Astrocyte (in vitro differentiated cells and primary cell): ENCODE results near the gene KLF9.

Experiments used
- EZH2 ChIP-seq: IDR thresholded peaks from 2 replicates; pipeline ENCODE4 v1.6.1; 2012; ENCODE audit warnings: mild to moderate bottlenecking, low read length, inconsistent platforms; ENCODE audit not compliant: insufficient read depth
- TF ChIP-seq, protein P1 (sequence below): IDR thresholded peaks from 2 replicates; pipeline ENCODE4 v1.5.1; 2011; ENCODE audit warnings: low read depth, mild to moderate bottlenecking, inconsistent platforms, low read length, moderate library complexity; ENCODE audit not compliant: insufficient read depth

- TF ChIP-seq, protein P1, sequence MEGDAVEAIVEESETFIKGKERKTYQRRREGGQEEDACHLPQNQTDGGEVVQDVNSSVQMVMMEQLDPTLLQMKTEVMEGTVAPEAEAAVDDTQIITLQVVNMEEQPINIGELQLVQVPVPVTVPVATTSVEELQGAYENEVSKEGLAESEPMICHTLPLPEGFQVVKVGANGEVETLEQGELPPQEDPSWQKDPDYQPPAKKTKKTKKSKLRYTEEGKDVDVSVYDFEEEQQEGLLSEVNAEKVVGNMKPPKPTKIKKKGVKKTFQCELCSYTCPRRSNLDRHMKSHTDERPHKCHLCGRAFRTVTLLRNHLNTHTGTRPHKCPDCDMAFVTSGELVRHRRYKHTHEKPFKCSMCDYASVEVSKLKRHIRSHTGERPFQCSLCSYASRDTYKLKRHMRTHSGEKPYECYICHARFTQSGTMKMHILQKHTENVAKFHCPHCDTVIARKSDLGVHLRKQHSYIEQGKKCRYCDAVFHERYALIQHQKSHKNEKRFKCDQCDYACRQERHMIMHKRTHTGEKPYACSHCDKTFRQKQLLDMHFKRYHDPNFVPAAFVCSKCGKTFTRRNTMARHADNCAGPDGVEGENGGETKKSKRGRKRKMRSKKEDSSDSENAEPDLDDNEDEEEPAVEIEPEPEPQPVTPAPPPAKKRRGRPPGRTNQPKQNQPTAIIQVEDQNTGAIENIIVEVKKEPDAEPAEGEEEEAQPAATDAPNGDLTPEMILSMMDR, result peak; percentile 28
- TF ChIP-seq EZH2, result no peak
Measured at GRCh38 chr9:70392189-70392588, 22.3 kb downstream of the KLF9 start.
